Measurements from ENCODE around the gene TMEM200B.

- no peak for TF ChIP-seq POLR2A (IDR thresholded peaks at IDR 0.05)
- no peak for TF ChIP-seq CTCF (IDR thresholded peaks at IDR 0.05 in 8 of 11, conservative IDR thresholded peaks at IDR 0.05 in 3 of 11)
- TF ChIP-seq POLR2AphosphoS5 (IDR thresholded peaks at IDR 0.05), result no peak
These were observed 41.2 kb downstream of the TMEM200B start for GRCh38 chr1:29082519-29082918.

All from spleen (tissue), 7 donors.